ENCODE data around the gene SCN9A.

DNA sequence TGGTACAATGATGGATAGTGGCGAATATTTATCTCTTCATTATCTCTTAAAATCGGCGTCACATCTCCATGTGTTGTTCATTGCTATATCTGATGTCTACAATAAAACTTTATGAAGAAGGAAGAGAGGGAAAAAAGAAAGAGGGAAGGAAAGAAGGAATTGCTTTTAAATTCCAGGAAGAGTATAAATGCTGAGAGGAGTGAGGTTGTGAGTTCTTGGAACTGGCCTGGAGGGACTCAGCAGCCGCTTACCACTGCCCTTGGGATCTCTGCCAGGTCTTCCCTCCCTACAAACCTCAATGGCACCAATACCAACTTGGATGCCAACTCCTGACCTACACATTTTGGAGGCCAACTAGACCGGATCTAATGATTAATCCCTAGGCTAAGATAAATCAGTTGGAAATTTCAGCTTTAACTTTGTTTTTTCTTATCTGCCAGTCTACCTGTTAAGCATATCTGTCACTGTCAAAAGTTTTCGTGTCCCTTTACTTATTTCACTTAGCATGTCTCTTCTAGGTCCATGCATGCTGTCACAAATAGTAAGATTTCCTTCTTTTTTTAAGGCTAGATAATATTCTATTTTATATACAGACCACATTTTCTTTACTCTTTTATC lies 9.8 kb downstream of the SCN9A start:
- TF ChIP-seq, protein P1, sequence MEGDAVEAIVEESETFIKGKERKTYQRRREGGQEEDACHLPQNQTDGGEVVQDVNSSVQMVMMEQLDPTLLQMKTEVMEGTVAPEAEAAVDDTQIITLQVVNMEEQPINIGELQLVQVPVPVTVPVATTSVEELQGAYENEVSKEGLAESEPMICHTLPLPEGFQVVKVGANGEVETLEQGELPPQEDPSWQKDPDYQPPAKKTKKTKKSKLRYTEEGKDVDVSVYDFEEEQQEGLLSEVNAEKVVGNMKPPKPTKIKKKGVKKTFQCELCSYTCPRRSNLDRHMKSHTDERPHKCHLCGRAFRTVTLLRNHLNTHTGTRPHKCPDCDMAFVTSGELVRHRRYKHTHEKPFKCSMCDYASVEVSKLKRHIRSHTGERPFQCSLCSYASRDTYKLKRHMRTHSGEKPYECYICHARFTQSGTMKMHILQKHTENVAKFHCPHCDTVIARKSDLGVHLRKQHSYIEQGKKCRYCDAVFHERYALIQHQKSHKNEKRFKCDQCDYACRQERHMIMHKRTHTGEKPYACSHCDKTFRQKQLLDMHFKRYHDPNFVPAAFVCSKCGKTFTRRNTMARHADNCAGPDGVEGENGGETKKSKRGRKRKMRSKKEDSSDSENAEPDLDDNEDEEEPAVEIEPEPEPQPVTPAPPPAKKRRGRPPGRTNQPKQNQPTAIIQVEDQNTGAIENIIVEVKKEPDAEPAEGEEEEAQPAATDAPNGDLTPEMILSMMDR (IDR thresholded peaks at IDR 0.05; ENCODE audit: insufficient read depth, low read length), result no peak
- no peak for TF ChIP-seq GABPA (IDR thresholded peaks at IDR 0.05; ENCODE audit: low read depth)
